ENCODE measurements around the gene PRAMEF1. TPM values are rescaled to one million over a fixed set of nuclear protein-coding genes. Genes with fewer than 3 reads are reported as not detected.

Gene PRAMEF1
- polyA plus RNA-seq, 3 donors: not detected

- no peak overlapping the region for H3K4me3 Mint-ChIP-seq
- H3K9me3 ChIP-seq (replicated peaks in 1 of 2; ENCODE audit: control insufficient read depth in 1 of 2, insufficient read depth in 1 of 2, low read length in 2 of 2): peaks cover 10 to 21% of the 10 kb centered on the region in 2 donors
- peaks cover 3 to 5% (median 3%) of the 10 kb centered on the region in 3 donors for H3K27me3 Mint-ChIP-seq (ENCODE audit: low read depth in 3 of 3)
- no peak overlapping the region for H3K4me2 ChIP-seq (replicated peaks; ENCODE audit: extremely low read depth, low read length, poor library complexity, severe bottlenecking)
- no peaks in the 10 kb centered on the region for H4K20me1 ChIP-seq (ENCODE audit: insufficient read depth, low read length)
- TF ChIP-seq CTCF (IDR thresholded peaks at IDR 0.05): no peak
- H3K4me3 ChIP-seq (replicated peaks in 1 of 3; ENCODE audit: low read depth in 2 of 3, low read length in 3 of 3): no peak overlapping the region
- H3K4me1 Mint-ChIP-seq: no peaks in the 10 kb centered on the region
- no peak overlapping the region for H3K9ac ChIP-seq (ENCODE audit: insufficient read depth, low read length, poor library complexity, severe bottlenecking)
- no peaks in the 10 kb centered on the region for H3K27me3 ChIP-seq (ENCODE audit: control insufficient read depth in 2 of 2, insufficient read depth in 2 of 2, low read length in 2 of 2)
- H3K79me2 ChIP-seq (ENCODE audit: insufficient read depth, low read length): no peaks in the 10 kb centered on the region
- peaks cover 13 to 28% (median 24%) of the 10 kb centered on the region in 7 donors for H3K9me3 Mint-ChIP-seq
- DNase-seq: no peak
- no peak overlapping the region for H2AFZ ChIP-seq (ENCODE audit: insufficient read depth, low read depth, low read length, poor library complexity, severe bottlenecking)
- no peak overlapping the region for H3K27ac ChIP-seq (ENCODE audit: low read depth in 1 of 2, low read length in 2 of 2)
- intact Hi-C loops (cut with micrococcal nuclease): no loop called here
- no peaks in the 10 kb centered on the region for H3K4me1 ChIP-seq (ENCODE audit: control insufficient read depth in 1 of 2, insufficient read depth in 2 of 2, low read length in 2 of 2)
- WGBS (ENCODE audit: insufficient coverage): 82% methylated on average over 2 of the region's 3 CpGs
- no peaks in the 10 kb centered on the region for H3K36me3 Mint-ChIP-seq
- no peak overlapping the region for H3K27ac Mint-ChIP-seq
- no peaks in the 10 kb centered on the region for H3K36me3 ChIP-seq (replicated peaks in 1 of 2; ENCODE audit: control insufficient read depth in 1 of 2, insufficient read depth in 2 of 2, low read length in 2 of 2)
These were observed 45.8 kb upstream of the PRAMEF1 start for GRCh38 chr1:12745126-12745991.

GRCh38 chr1:12745992-12746323, 45.2 kb upstream of the PRAMEF1 start, which contains the start of gene CFAP107:
CFAP107 (plus strand) TSS chr1:12746200; CDS start chr1:12746431, 231 bp downstream.
- 88% methylated on average over 1 of the region's 2 CpGs for WGBS (ENCODE audit: insufficient coverage)
- Histone ChIP-seq H3K9me3 (replicated peaks in 1 of 2; ENCODE audit: control insufficient read depth in 1 of 2, insufficient read depth in 1 of 2, low read length in 2 of 2) (peaks cover 10 to 21% of the 10 kb centered on the region in 2 donors), H3K27me3 (ENCODE audit: control insufficient read depth in 2 of 2, insufficient read depth in 2 of 2, low read length in 2 of 2) (no peaks in the 10 kb centered on the region), H3K4me2 (replicated peaks; ENCODE audit: extremely low read depth, low read length, poor library complexity, severe bottlenecking) (no peak within 1 kb of the TSS), H2AFZ (ENCODE audit: insufficient read depth, low read depth, low read length, poor library complexity, severe bottlenecking) (no peak within 1 kb of the TSS), H4K20me1 (ENCODE audit: insufficient read depth, low read length) (no peaks in the 10 kb centered on the region), H3K9ac (ENCODE audit: insufficient read depth, low read length, poor library complexity, severe bottlenecking) (no peak within 1 kb of the TSS), H3K79me2 (ENCODE audit: insufficient read depth, low read length) (no peaks in the 10 kb centered on the region), H3K27ac (ENCODE audit: low read depth in 1 of 2, low read length in 2 of 2) (no peak within 1 kb of the TSS), H3K4me3 (replicated peaks in 1 of 3; ENCODE audit: low read depth in 2 of 3, low read length in 3 of 3) (no peak within 1 kb of the TSS), H3K4me1 (ENCODE audit: control insufficient read depth in 1 of 2, insufficient read depth in 2 of 2, low read length in 2 of 2) (no peaks in the 10 kb centered on the region), H3K36me3 (replicated peaks in 1 of 2; ENCODE audit: control insufficient read depth in 1 of 2, insufficient read depth in 2 of 2, low read length in 2 of 2) (no peaks in the 10 kb centered on the region)
- intact Hi-C loops (cut with micrococcal nuclease): no loop called here
- Mint-ChIP-seq H3K4me3 (no peak within 1 kb of the TSS), H3K9me3 (peaks cover 13 to 31% (median 24%) of the 10 kb centered on the region in 7 donors), H3K4me1 (no peaks in the 10 kb centered on the region), H3K27me3 (ENCODE audit: low read depth in 3 of 3) (peaks cover 4 to 5% (median 4%) of the 10 kb centered on the region in 3 donors), H3K36me3 (no peaks in the 10 kb centered on the region), H3K27ac (no peak within 1 kb of the TSS)
- DNase-seq: no peak
- no peak for TF ChIP-seq CTCF (IDR thresholded peaks at IDR 0.05)
